ENCODE data around the gene DIP2C.

GRCh38 chr10:576130-576465, 113.4 kb downstream of the DIP2C start:
- no peak for TF ChIP-seq CTCF (IDR thresholded peaks at IDR 0.05)
- TF ChIP-seq POLR2A (IDR thresholded peaks at IDR 0.05), result no peak
